AG08396 (cell line): ENCODE results near the gene BDH1.
A peak's percentile ranks its signal among the peaks of the same experiment; 100 is the strongest.
"Not testable (repeated sequence)": the region's sequence is repeated elsewhere in the genome, so short reads cannot be mapped to it uniquely, and the experiment has no call there.

ENCODE experiments used
- DNase-seq: peaks from one replicate; pipeline ENCODE4 v3.0.0; 2012; ENCODE audit warnings: low spot score, mixed read lengths

The BDH1 gene

GRCh38 chr3:197520311-197521276 is 35.2 kb downstream of the BDH1 start:
- no peak for DNase-seq

GRCh38 chr3:197519801-197520211 is 36.0 kb downstream of the BDH1 start:
- no peak for DNase-seq

GRCh38 chr3:197518881-197519421 is 36.8 kb downstream of the BDH1 start:
- no peak for DNase-seq

- DNase-seq: not testable (repeated sequence)
Measured at GRCh38 chr3:197517922-197518683, 37.7 kb downstream of the BDH1 start.

- not testable (repeated sequence) for DNase-seq
Measured at GRCh38 chr3:197516890-197517606, 38.7 kb downstream of the BDH1 start.

GRCh38 chr3:197516517-197516889 is 39.3 kb downstream of the BDH1 start:
- DNase-seq: peak; percentile 69

GRCh38 chr3:197514786-197515355 is 40.9 kb downstream of the BDH1 start:
- no peak for DNase-seq

- DNase-seq: no peak
Measured at GRCh38 chr3:197513953-197514785, 41.6 kb downstream of the BDH1 start.

- DNase-seq: no peak
Measured at GRCh38 chr3:197512691-197513571, 42.8 kb downstream of the BDH1 start.

GRCh38 chr3:197511853-197512635 is 43.7 kb downstream of the BDH1 start:
- no peak for DNase-seq

- DNase-seq: peak; percentile 79
Measured at GRCh38 chr3:197511130-197511529, 44.6 kb downstream of the BDH1 start.

GRCh38 chr3:197510642-197511018 is 45.1 kb downstream of the BDH1 start:
- DNase-seq: no peak

- DNase-seq: no peak
Measured at GRCh38 chr3:197508924-197509775, 46.6 kb downstream of the BDH1 start.

- DNase-seq: no peak
Measured at GRCh38 chr3:197508461-197508860, 47.3 kb downstream of the BDH1 start.

GRCh38 chr3:197508051-197508451 is 47.7 kb downstream of the BDH1 start:
- DNase-seq: no peak

- no peak for DNase-seq
Measured at GRCh38 chr3:197507541-197507940, 48.2 kb downstream of the BDH1 start.

- DNase-seq: no peak
Measured at GRCh38 chr3:197507081-197507480, 48.7 kb downstream of the BDH1 start.
